ENCODE measurements around the gene CLTC. TPM values are rescaled to one million over a fixed set of nuclear protein-coding genes. Genes with fewer than 3 reads are reported as not detected.
A peak's percentile ranks its signal among the peaks of the same experiment; 100 is the strongest.

CLTC gene
- total RNA-seq, 1 donor from 2014 or later, result 273 TPM

DNA sequence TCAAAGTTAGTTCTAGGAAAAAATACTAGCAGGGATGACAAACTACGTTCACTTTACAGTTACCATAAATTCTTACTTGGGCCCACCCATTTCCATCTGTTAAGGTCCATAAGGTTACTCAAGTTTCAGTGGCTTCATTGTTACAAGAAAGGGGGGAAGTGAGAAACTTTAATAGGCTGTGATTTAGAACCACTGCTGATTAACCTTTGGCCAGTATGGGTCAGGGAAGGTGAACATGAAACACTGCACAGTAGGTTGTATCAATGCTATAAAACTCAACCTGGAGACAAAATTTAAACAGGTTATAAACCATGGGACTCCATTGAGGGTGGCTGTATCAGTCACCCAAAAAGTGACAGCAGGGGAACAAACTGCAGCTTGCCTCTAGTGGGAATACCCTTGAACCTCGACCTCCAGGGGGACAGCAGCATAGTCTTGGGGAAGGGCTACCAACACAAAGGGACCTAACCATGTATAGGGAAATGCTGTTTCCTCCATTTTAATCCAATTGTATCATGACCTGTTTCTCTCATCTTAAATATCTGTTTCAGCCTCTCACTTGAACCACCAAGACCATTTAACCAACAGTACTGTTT, 77.1 kb downstream of the CLTC start:
- Mint-ChIP-seq H3K9me3 (ENCODE audit: unreplicated experiment) (no peaks in the 10 kb centered on the region), H3K4me1 (ENCODE audit: unreplicated experiment) (peaks cover 2% of the 10 kb centered on the region), H3K36me3 (ENCODE audit: low read depth, unreplicated experiment) (peaks cover 18% of the 10 kb centered on the region), H3K27me3 (ENCODE audit: unreplicated experiment) (peaks cover 5% of the 10 kb centered on the region), H3K27ac (ENCODE audit: unreplicated experiment) (peak overlapping the region; percentile 28), H3K4me3 (ENCODE audit: unreplicated experiment) (peak overlapping the region; percentile 28)
- TF ChIP-seq, protein P1, sequence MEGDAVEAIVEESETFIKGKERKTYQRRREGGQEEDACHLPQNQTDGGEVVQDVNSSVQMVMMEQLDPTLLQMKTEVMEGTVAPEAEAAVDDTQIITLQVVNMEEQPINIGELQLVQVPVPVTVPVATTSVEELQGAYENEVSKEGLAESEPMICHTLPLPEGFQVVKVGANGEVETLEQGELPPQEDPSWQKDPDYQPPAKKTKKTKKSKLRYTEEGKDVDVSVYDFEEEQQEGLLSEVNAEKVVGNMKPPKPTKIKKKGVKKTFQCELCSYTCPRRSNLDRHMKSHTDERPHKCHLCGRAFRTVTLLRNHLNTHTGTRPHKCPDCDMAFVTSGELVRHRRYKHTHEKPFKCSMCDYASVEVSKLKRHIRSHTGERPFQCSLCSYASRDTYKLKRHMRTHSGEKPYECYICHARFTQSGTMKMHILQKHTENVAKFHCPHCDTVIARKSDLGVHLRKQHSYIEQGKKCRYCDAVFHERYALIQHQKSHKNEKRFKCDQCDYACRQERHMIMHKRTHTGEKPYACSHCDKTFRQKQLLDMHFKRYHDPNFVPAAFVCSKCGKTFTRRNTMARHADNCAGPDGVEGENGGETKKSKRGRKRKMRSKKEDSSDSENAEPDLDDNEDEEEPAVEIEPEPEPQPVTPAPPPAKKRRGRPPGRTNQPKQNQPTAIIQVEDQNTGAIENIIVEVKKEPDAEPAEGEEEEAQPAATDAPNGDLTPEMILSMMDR (IDR thresholded peaks at IDR 0.05; ENCODE audit: unreplicated experiment), result no peak
- DNase-seq (ENCODE audit: low spot score), result no peak

DNA sequence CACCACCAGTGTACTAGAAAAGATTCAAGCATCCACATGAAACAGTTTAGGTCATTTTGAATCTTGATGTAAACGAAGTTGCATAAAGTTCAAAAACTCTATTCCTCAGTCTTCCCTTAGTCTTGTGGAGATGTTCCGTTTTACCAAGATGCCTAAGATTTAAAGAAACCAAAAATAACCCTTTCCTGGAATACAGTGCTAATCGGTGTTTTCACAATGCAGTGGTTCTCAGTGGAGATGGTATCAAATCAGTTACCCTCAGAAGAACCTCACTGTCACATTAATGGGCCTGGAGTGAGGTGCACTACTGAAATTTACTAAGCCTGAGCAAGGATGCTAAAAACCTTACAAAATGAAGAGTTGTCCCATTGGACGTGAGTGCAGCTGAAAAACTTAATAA, 78.4 kb downstream of the CLTC start:
- H3K27ac Mint-ChIP-seq (ENCODE audit: unreplicated experiment), result no peak overlapping the region
- H3K4me3 Mint-ChIP-seq (ENCODE audit: unreplicated experiment), result no peak overlapping the region
- peaks cover 17% of the 10 kb centered on the region for H3K36me3 Mint-ChIP-seq (ENCODE audit: low read depth, unreplicated experiment)
- DNase-seq (ENCODE audit: low spot score), result no peak
- peaks cover 5% of the 10 kb centered on the region for H3K27me3 Mint-ChIP-seq (ENCODE audit: unreplicated experiment)
- H3K4me1 Mint-ChIP-seq (ENCODE audit: unreplicated experiment), result peaks cover 2% of the 10 kb centered on the region
- no peaks in the 10 kb centered on the region for H3K9me3 Mint-ChIP-seq (ENCODE audit: unreplicated experiment)
- TF ChIP-seq, protein P1 (IDR thresholded peaks at IDR 0.05; ENCODE audit: unreplicated experiment), result no peak

DNA sequence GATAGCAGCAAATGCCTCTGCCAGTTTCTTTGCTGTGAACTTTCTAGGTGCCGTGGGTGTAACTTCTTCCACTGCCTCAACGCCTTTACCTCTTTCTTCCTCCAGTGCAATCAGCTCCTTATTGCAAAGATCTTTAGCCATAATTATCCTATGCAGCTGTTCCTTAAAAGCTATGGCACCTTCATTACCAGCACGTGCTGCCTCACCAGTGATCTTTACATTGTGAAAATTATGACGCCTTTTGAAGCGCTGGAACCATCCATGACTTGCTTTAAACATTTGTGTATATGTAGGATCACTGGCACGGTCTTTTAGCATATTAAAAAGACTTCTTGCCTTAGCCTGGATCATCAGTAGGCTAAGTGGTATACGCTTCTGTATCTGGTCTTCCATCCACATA, 79.5 kb downstream of the CLTC start:
- Mint-ChIP-seq H3K4me3 (ENCODE audit: unreplicated experiment) (no peak overlapping the region), H3K27ac (ENCODE audit: unreplicated experiment) (no peak overlapping the region), H3K4me1 (ENCODE audit: unreplicated experiment) (peaks cover 2% of the 10 kb centered on the region), H3K9me3 (ENCODE audit: unreplicated experiment) (no peaks in the 10 kb centered on the region), H3K27me3 (ENCODE audit: unreplicated experiment) (peaks cover 2% of the 10 kb centered on the region), H3K36me3 (ENCODE audit: low read depth, unreplicated experiment) (peaks cover 13% of the 10 kb centered on the region)
- DNase-seq (ENCODE audit: low spot score), result no peak
- TF ChIP-seq, protein P1 (IDR thresholded peaks at IDR 0.05; ENCODE audit: unreplicated experiment), result no peak

DNA sequence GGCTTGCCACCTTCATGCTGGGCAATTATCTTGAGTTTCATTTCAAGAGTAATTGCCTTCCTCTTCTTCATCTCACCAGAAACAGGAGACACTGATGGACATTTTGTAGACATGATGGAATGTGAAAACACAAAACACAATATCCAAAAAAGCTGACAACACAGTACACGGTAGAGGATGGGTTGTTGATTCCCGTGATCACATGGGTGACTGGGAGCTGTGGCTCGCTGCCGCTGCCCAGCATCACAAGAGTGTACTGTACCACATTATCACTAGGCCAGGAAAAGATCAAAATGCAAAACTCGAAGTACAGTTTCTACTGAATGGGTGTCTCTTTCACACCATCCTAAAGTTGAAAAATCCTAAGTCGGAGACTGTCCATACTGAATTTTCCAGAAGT, 80.1 kb downstream of the CLTC start:
- H3K4me1 Mint-ChIP-seq (ENCODE audit: unreplicated experiment), result peaks cover 2% of the 10 kb centered on the region

DNA sequence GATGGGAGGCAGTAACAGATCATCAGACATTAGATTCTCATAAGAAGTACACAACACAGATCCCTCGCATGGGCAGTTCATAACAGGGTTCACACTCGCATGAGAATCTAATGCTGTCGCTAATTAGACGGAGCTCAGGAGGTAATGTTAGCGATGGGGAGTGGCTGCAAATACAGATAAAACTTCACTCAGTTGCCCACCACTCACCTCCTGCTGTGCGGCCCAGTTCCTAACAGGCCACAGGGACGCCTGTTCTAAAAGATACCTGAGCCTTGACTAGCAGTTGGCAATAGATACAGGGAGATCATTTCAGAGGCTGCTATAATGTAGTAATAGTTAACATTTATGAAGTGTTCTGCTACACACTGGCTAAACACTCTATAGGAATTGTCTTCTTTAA, 82.6 kb downstream of the CLTC start:
- TF ChIP-seq, protein P1 (IDR thresholded peaks at IDR 0.05; ENCODE audit: unreplicated experiment), result no peak
- peaks cover 19% of the 10 kb centered on the region for H3K4me1 Mint-ChIP-seq (ENCODE audit: unreplicated experiment)
- no peaks in the 10 kb centered on the region for H3K9me3 Mint-ChIP-seq (ENCODE audit: unreplicated experiment)
- H3K27ac Mint-ChIP-seq (ENCODE audit: unreplicated experiment), result no peak overlapping the region
- H3K4me3 Mint-ChIP-seq (ENCODE audit: unreplicated experiment), result no peak overlapping the region
- H3K36me3 Mint-ChIP-seq (ENCODE audit: low read depth, unreplicated experiment), result peaks cover 12% of the 10 kb centered on the region
- H3K27me3 Mint-ChIP-seq (ENCODE audit: unreplicated experiment), result peaks cover 12% of the 10 kb centered on the region
- no peak for DNase-seq (ENCODE audit: low spot score)

More for the DNA sequence above, 80.1 kb downstream of the CLTC start:
- Mint-ChIP-seq H3K27ac (ENCODE audit: unreplicated experiment) (no peak overlapping the region), H3K4me3 (ENCODE audit: unreplicated experiment) (no peak overlapping the region), H3K27me3 (ENCODE audit: unreplicated experiment) (peaks cover 2% of the 10 kb centered on the region), H3K9me3 (ENCODE audit: unreplicated experiment) (no peaks in the 10 kb centered on the region), H3K36me3 (ENCODE audit: low read depth, unreplicated experiment) (peaks cover 13% of the 10 kb centered on the region)
- DNase-seq (ENCODE audit: low spot score), result no peak
- TF ChIP-seq, protein P1 (IDR thresholded peaks at IDR 0.05; ENCODE audit: unreplicated experiment), result no peak
